ENCODE measurements around the gene KLF14. TPM values are rescaled to one million over a fixed set of nuclear protein-coding genes. Genes with fewer than 3 reads are reported as not detected.

Gene KLF14
- total and polyA plus RNA-seq, 2 experiments from 2014 or later: 0.11 to 0.25 TPM

DNA sequence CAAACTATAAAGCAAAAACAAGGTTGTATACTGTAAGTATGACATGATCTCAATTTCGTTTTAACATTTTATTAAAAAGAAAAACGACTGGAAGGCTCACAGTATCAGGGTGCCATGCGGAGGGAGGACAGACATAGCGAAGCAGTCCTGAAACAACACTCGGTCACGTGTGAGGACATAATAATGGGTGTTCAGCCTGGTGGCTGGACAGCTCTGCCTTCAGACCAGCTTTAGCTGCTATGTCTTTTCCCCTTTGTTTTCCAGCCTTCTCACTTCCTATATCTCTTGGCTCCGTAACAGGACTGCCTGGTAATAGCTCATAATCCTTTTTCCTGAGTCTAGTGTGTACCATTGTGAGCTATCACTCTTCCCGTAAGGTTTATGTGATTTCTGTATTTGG lies 18.4 kb upstream of the KLF14 start:
- Histone ChIP-seq H2AFZ (no peak overlapping the region), H3K27ac (no peak overlapping the region), H3K79me2 (ENCODE audit: insufficient read depth) (no peaks in the 10 kb centered on the region), H3K9me2 (ENCODE audit: insufficient read depth) (no peaks in the 10 kb centered on the region), H3F3A (ENCODE audit: insufficient read depth) (no peaks in the 10 kb centered on the region), H3K4me1 (ENCODE audit: insufficient read depth) (no peaks in the 10 kb centered on the region), H3K4me2 (ENCODE audit: unreplicated experiment) (no peak overlapping the region), H3K36me3 (ENCODE audit: low read depth) (no peaks in the 10 kb centered on the region), H3K9ac (no peak overlapping the region), H3K9me3 (ENCODE audit: low read depth) (no peaks in the 10 kb centered on the region), H4K20me1 (ENCODE audit: insufficient read depth) (no peaks in the 10 kb centered on the region), H3K4me3 (no peak overlapping the region), H3K27me3 (replicated peaks; ENCODE audit: insufficient read depth) (peaks cover 15% of the 10 kb centered on the region)
- TF ChIP-seq EZH2phosphoT487 (IDR thresholded peaks at IDR 0.05; ENCODE audit: insufficient read depth, low read depth) (no peak), EZH2 (IDR thresholded peaks at IDR 0.05; ENCODE audit: insufficient read depth, poor library complexity, severe bottlenecking) (no peak)
- WGBS, 2 experiments (ENCODE audit: low coverage in 1 of 2, low lambda C conversion rate in 2 of 2, missing lambda C conversion rate in 2 of 2): 74 to 79% methylated on average over 8 of the region's 8 CpGs
- in situ Hi-C loops (cut with MboI): loop anchor here (25.0 kb wide), 1 partner anchor 690 kb away; the partner anchor contains the start of genes KLHDC10 and ZC3HC1
- DNase-seq: no peak

GRCh38 chr7:130750755-130751154 lies 16.7 kb upstream of the KLF14 start:
- 91 to 92% methylated on average over 3 of the region's 3 CpGs for WGBS, 2 experiments (ENCODE audit: low coverage in 1 of 2, low lambda C conversion rate in 2 of 2, missing lambda C conversion rate in 2 of 2)
- in situ Hi-C loops (cut with MboI): loop anchor here (25.0 kb wide), 1 partner anchor 688 kb away; the partner anchor contains the start of genes KLHDC10 and ZC3HC1
- H3K27me3 ChIP-seq (replicated peaks; ENCODE audit: insufficient read depth): peaks cover 32% of the 10 kb centered on the region

GRCh38 chr7:130748531-130749389 lies 14.8 kb upstream of the KLF14 start:
- DNase-seq: no peak
- H3K9me2 ChIP-seq (ENCODE audit: insufficient read depth): no peaks in the 10 kb centered on the region
- H3K27ac ChIP-seq: no peak overlapping the region
- H2AFZ ChIP-seq: no peak overlapping the region
- no peak overlapping the region for H3K4me3 ChIP-seq
- H4K20me1 ChIP-seq (ENCODE audit: insufficient read depth): no peaks in the 10 kb centered on the region
- TF ChIP-seq EZH2 (IDR thresholded peaks at IDR 0.05; ENCODE audit: insufficient read depth, poor library complexity, severe bottlenecking) (no peak), EZH2phosphoT487 (IDR thresholded peaks at IDR 0.05; ENCODE audit: insufficient read depth, low read depth) (no peak)
- no peak overlapping the region for H3K4me2 ChIP-seq (ENCODE audit: unreplicated experiment)
- H3K9me3 ChIP-seq (ENCODE audit: low read depth): no peaks in the 10 kb centered on the region
- no peak overlapping the region for H3K9ac ChIP-seq
- H3K79me2 ChIP-seq (ENCODE audit: insufficient read depth): no peaks in the 10 kb centered on the region
- 88 to 91% methylated on average over 5 of the region's 5 CpGs for WGBS, 2 experiments (ENCODE audit: low coverage in 1 of 2, low lambda C conversion rate in 2 of 2, missing lambda C conversion rate in 2 of 2)
- in situ Hi-C loops (cut with MboI): no loop called here
- no peaks in the 10 kb centered on the region for H3K4me1 ChIP-seq (ENCODE audit: insufficient read depth)
- no peaks in the 10 kb centered on the region for H3K36me3 ChIP-seq (ENCODE audit: low read depth)
- H3K27me3 ChIP-seq (replicated peaks; ENCODE audit: insufficient read depth): peaks cover 49% of the 10 kb centered on the region
- H3F3A ChIP-seq (ENCODE audit: insufficient read depth): no peaks in the 10 kb centered on the region

More at GRCh38 chr7:130750755-130751154, 16.7 kb upstream of the KLF14 start:
- no peak overlapping the region for H3K27ac ChIP-seq
- H3K4me2 ChIP-seq (ENCODE audit: unreplicated experiment): no peak overlapping the region
- H3K36me3 ChIP-seq (ENCODE audit: low read depth): no peaks in the 10 kb centered on the region
- no peak overlapping the region for H3K4me3 ChIP-seq
- no peak overlapping the region for H2AFZ ChIP-seq
- no peaks in the 10 kb centered on the region for H3K4me1 ChIP-seq (ENCODE audit: insufficient read depth)
- no peaks in the 10 kb centered on the region for H3F3A ChIP-seq (ENCODE audit: insufficient read depth)
- H3K9ac ChIP-seq: no peak overlapping the region
- H4K20me1 ChIP-seq (ENCODE audit: insufficient read depth): no peaks in the 10 kb centered on the region
- H3K9me3 ChIP-seq (ENCODE audit: low read depth): no peaks in the 10 kb centered on the region
- TF ChIP-seq EZH2 (IDR thresholded peaks at IDR 0.05; ENCODE audit: insufficient read depth, poor library complexity, severe bottlenecking) (no peak), EZH2phosphoT487 (IDR thresholded peaks at IDR 0.05; ENCODE audit: insufficient read depth, low read depth) (no peak)
- no peaks in the 10 kb centered on the region for H3K79me2 ChIP-seq (ENCODE audit: insufficient read depth)
- DNase-seq: no peak
- H3K9me2 ChIP-seq (ENCODE audit: insufficient read depth): no peaks in the 10 kb centered on the region

DNA sequence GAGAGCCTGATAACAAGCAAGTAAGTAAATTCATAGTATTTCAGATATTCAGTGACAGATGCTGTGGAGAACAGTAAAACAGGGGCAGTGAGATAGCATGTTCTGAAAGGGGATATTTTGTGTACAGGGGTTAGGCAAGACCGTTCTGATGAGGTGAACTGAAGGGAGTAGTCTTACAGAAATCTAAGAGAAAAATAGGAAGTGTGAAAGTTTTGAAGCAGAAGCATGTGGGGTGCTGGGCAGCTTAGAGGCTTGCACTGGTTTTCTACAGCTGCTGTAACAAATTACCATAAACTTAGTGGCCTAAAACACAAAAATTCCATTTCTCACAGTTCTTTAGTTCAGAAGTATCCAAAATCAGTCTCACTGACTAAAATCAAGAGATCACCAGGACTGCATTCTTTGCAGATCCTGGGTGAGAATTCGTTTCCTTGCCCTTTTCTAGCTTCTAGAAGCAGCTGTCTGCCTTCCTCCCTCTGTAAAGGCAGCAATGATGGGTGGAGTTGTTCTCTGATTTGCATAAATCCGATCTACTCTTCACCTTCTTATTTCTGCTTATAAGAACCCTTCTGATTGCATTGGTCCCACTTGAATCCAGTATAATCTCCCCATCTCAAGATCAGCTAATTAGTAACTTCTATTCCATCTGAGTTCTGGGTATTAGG lies 7.5 kb upstream of the KLF14 start:
- no peaks in the 10 kb centered on the region for H3K9me3 ChIP-seq (ENCODE audit: low read depth)
- TF ChIP-seq EZH2phosphoT487 (IDR thresholded peaks at IDR 0.05; ENCODE audit: insufficient read depth, low read depth) (no peak), EZH2 (IDR thresholded peaks at IDR 0.05; ENCODE audit: insufficient read depth, poor library complexity, severe bottlenecking) (no peak)
- in situ Hi-C loops (cut with MboI): no loop called here
- H4K20me1 ChIP-seq (ENCODE audit: insufficient read depth): no peaks in the 10 kb centered on the region
- no peak overlapping the region for H3K4me2 ChIP-seq (ENCODE audit: unreplicated experiment)
- DNase-seq: no peak
- H2AFZ ChIP-seq: no peak overlapping the region
- no peaks in the 10 kb centered on the region for H3K79me2 ChIP-seq (ENCODE audit: insufficient read depth)
- peaks cover 72% of the 10 kb centered on the region for H3K27me3 ChIP-seq (replicated peaks; ENCODE audit: insufficient read depth)
- H3K27ac ChIP-seq: no peak overlapping the region
- H3K9me2 ChIP-seq (ENCODE audit: insufficient read depth): no peaks in the 10 kb centered on the region
- H3K9ac ChIP-seq: no peak overlapping the region
- H3F3A ChIP-seq (ENCODE audit: insufficient read depth): no peaks in the 10 kb centered on the region
- 41 to 52% methylated on average over 3 of the region's 3 CpGs for WGBS, 2 experiments (ENCODE audit: low coverage in 1 of 2, low lambda C conversion rate in 2 of 2, missing lambda C conversion rate in 2 of 2)
- H3K4me1 ChIP-seq (ENCODE audit: insufficient read depth): peaks cover 8% of the 10 kb centered on the region
- H3K36me3 ChIP-seq (ENCODE audit: low read depth): no peaks in the 10 kb centered on the region
- H3K4me3 ChIP-seq: no peak overlapping the region
